HPDE6-E6E7 (cell line): ENCODE measurements around the gene COL24A1.
"Not testable (repeated sequence)": the region's sequence is repeated elsewhere in the genome, so short reads cannot be mapped to it uniquely, and the experiment has no call there.

Experiments used
- DNase-seq: peaks from one replicate; pipeline ENCODE4 v3.0.0; 2011; ENCODE audit warnings: missing footprints; ENCODE audit errors: extremely low spot score

COL24A1 gene

DNA sequence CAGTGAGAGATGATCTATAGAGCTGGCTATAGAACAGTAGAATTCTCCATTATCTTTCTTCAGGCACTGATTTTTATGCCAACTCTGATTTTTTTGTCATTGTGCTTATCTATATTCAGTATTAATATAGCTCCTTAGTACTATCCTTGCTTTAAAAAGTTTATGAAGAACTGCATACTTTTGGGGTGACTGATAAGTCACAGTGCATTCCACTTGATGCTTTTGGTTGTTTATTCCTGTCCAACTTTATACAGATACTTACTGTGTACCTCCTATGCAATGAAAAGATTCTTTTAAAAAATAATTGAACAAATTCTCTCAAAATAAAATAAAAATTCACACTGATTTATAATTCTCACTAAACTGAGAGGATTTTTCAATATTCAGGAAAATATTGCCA lies 71.6 kb downstream of the COL24A1 start:
- DNase-seq, result no peak

DNA sequence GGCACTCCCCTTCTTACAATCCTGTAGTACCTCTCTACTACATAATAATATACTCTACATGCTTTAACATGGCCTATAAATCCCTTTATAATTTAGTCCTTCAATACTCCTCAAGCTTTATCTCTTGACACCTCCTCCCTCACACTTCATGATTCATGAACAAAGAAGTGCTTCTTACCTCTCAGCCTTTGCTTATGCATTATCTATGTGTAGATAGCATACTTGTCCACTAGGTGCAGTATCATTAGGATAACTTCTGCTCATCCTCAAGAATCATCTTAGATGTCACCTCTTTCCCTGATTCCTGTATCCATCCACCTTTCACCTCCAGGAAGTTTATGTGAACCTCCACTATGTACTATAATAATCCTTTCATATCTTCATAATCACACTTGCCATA lies 74.4 kb downstream of the COL24A1 start:
- no peak for DNase-seq

DNA sequence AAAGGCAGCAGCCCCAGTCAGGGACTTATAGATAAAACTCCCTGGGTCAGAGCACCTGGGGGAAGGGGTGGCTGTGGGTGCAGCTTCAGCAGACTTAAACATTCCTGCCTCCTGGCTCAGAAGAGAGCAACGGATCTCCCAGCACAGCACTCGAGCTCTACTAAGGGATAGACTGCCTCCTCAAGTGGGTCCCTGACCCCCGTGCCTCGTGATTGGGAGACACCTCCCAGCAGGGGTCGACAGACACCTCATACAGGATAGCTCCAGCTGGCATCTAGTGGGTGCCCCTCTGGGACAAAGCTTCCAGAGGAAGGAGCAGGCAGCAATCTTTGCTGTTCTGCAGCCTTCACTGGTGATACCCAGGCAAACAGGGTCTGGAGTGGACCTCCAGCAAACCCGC lies 84.1 kb downstream of the COL24A1 start:
- DNase-seq, result not testable (repeated sequence)

DNA sequence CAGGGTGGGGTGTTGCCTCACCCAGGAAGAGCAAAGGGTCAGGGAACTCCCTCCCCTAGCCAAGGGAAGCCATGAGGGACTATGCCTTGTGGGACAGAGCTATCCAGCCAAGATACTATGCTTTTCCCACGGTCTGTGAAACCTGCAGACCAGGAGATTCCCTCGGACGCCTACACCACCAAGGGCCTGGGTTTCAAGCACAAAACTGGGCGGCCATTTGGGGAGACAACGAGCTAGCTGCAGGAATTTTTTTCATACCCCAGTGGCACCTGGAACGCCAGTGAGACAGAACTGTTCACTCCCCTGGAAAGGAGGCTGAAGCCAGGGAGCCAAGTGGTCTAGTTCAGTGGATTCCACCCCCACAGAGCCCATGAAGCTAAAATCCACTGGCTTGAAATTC lies 84.7 kb downstream of the COL24A1 start:
- not testable (repeated sequence) for DNase-seq

DNA sequence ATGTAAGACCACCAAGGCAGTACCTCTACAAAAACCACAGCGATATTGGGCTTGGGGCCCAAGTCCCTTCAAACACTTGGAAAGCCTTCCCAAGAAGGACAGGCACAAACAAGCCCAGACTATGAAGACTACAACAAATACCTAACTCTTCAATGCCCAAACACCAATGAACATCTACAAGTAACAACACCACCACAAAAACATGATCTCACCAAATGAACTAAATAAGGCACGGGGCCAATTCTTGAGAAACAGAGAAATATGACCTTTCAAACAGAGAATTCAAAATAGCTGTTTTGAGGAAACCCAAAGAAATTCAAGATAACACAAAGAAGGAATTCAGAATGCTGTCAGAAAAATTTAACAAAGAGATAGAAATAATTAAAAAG lies 86.8 kb downstream of the COL24A1 start:
- no peak for DNase-seq

DNA sequence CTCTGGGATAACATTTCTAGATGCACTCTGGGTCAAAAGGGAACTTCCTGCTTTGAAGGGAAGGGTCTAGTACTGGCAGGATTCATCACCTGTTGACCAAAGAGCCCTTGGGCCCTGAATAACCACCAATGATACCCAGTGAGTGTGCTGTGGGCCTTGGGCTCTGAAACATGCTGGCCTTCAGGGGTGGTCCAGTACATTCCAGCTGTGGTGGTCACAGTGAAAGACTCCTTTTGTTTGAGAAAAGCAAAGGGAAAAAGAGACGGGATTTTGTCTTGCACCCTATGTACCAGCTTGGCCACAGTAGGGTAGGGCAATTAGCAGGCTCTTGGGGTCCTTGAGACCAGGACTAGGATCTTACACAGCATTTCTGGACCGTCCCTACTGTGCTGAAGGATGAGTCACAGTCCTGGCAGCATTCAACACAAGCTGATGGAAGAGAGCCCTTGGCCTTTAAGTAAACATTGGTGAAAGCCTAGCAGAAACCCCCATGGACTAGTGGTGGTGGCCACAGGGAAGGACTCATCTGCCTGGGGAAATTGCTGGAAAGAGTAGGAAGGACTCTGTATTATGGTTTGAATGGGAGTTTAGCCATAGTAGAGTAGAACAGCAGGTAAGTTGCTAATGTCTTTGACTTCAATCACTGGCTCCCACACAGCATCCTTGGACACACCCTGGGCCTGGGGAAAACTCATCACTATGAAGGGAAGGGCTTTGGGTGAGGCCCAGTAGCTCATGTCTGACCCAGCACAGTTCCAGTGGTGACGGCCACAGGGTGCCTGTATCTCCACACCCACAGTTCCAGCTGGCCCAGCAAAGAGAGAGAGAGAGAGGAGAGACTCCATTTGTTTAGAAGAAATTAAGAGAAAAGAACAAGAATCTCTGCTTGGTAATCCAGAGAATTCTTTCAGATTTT lies 87.5 kb downstream of the COL24A1 start:
- no peak for DNase-seq

DNA sequence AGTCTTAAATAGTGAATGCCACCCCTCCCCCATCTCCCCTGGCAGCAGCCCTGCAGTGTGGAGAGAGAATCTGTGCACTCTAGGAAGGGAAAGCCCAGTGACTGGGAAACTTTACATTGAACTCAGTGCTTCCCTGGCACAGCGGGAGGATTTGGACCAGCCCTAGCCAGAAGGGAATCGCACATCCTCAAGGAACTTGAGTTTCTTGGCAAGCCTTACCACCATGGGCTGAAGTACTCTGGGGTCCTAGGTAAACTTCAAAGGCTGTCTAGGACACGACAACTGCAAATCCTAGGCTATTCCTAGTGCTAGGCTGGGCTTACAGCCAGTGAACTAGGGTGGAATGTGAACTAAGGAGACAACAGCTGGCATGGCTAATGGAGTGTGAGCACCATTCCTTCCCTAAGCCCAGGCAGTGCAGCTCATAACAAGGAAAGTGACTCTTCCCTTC lies 88.3 kb downstream of the COL24A1 start:
- no peak for DNase-seq

DNA sequence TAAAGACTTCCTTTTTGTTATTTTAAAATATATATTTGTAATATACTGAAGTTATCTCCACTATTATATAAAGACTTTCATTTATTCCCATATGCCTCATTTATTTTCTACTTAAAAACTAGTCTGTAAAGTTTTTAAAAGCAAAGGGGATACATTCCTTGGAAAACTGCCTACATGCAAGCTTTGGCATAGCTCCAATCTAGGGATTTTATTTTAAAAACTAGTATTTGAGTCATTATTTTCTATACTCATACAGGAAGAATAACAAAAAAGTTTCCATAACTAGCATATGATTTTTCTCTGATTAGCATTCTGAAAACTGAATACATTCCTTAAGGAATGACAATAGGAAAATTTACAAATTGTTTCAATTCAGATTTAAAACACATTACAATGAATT lies 88.9 kb downstream of the COL24A1 start:
- no peak for DNase-seq

DNA sequence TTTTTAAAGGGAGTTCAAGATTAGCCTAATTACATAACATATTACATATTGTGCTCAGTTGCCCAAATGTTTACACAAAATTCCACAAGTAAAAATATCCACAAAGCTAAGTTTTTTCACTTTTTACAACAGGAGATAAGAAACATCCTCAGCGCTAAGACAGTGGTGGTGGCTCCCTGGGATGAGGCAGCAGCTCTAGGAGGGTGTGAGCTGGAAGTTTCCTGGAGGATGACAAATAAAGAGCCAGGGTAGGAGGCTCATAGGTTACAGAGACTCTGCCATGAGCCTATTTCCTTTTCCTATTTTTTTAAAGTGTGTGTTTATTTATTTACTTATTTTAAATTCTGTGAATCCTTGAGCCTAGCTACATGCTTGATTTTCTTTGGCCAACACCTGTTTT lies 91.7 kb downstream of the COL24A1 start:
- DNase-seq, result no peak

DNA sequence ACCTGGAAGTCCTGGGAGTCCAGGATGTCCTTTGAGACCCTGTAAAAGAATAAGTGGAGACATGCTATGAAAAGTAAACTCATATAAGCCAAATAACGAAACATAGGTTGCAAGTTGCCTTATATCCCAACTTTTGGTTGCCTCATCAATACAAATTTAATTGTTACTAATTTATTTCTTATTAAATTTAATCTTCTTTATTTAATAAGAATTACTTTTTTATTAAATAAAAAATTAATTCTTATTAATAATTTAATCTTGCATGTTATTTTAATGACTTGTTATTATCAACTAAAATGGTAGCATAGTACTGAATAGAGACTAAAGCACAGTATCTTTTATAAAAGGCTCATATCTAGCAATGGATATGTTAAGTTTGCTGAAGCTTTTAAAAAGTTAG lies 92.9 kb downstream of the COL24A1 start:
- no peak for DNase-seq

DNA sequence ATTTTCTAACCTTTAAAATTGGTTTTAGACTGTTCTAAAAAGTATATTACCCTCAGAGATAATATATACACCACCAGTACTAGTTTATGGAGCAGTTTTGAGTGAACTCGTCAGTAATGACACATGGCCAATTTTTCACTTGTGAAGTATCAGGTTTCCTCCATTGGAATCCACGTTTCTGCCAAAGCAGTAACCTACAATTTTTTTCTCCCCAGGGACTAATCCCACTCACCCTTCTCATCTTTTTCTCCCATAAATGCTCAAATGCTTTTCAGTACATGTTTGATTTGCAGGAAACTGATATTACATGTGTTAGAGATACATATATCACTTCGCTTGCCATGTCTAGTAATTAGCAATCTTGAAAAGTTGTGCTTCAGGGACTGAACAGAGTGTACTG lies 94.1 kb downstream of the COL24A1 start:
- DNase-seq, result no peak

DNA sequence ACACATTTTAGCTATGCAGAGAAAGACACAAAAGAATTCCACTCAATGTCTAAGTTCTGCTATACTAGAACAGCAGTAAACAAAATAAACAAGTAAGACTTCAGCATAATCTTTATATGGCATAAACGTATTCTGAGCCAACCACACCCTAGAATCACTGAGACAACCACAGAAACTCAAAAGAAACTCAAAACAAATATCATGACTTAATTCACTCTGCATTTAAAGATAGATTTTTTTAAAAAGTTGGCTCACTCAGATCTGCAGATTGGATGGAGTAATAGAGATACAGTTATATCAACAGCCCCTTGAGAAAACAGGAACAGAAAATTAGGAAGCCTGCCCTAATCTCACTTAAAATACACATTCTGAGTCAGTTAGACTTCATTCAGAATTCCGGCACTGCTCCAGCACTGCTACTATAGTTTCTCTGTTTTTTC lies 95.0 kb downstream of the COL24A1 start:
- DNase-seq, result no peak

DNA sequence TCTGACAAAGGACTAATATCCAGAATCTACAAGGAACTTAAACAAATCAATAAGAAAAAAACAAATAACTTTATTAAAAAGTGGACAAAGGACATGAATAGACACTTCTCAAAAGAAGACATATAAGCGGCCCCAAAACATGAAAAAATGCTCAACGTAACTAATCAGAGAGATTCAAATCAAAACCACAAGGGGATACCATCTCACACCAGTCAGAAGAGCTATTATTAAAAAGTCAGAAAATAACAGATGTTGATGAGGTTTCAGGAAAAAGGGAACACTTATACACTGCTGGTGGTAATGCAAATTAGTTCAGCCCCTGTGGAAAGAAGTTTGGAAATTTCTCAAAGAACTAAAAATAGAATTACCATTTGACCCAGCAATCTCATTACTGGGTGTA lies 102.2 kb downstream of the COL24A1 start:
- no peak for DNase-seq

DNA sequence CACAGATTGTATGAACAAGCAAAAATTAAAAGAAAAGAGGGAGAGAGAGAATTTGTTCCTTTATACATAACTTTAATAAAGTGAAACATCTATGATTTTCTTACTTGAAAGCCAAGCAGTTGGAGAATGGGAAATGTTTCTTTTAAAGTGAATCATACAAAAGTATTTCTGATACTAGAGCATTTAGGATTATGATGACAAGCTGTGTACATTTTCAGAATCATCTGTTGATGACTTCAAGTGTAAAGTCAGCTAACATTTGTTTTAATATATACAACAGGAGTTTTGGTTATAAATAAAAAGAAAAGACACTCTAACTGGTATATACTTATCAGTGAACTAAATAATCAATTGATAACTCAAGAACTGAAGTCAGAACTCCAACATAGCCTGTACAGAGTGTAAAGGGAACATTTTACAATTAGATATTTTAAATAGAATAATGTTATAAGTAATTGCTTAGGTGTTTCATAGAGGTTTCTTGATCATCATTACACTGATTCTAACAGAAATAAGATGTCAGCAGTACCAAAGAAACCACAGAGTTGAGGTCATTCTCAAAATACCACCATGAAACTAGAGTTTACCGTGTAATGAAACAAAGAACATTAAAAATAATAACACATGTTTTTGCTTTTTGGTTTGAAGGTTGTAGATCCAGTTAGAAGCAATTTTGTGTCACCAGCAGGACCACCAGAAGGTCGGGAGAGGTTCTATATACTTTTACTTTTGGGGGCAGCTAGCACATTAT lies 103.4 kb downstream of the COL24A1 start:
- DNase-seq, result no peak

DNA sequence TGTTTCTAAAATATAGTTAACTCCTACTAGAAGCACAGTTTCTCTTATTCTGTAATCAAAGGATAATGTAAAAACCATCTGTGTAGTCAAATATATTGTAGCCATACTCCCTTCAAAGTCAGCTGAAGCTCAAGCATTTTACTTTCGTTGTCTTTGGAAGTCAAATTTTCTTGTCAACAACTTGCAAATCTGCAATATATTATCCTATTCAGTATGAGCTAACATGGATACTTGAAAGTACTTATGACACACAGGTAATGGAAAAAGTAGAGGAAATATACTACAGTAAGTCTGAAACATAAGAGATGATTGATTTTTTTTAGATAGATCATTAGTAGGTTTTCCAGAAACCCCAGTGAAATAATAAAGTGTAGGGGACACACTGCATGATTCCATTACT lies 121.5 kb downstream of the COL24A1 start:
- no peak for DNase-seq

DNA sequence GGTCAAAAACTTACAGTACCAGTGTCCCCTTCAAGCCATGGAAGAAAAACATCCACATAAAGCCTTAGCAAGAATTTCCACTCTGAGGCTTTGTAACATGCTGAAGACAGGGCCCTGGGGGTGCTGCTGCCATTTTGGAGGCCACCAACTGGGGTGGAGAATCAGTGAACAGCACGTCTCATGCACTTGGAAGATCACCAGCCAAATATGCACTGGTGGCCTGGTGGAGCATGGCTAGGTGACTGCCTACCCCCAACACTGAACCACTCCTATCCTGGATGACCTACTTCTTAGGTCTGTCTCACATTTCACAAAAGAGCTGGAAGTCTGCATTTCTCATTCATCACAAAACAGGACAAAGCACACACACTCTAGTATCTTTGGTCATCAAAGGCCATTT lies 126.4 kb downstream of the COL24A1 start:
- DNase-seq, result no peak

DNA sequence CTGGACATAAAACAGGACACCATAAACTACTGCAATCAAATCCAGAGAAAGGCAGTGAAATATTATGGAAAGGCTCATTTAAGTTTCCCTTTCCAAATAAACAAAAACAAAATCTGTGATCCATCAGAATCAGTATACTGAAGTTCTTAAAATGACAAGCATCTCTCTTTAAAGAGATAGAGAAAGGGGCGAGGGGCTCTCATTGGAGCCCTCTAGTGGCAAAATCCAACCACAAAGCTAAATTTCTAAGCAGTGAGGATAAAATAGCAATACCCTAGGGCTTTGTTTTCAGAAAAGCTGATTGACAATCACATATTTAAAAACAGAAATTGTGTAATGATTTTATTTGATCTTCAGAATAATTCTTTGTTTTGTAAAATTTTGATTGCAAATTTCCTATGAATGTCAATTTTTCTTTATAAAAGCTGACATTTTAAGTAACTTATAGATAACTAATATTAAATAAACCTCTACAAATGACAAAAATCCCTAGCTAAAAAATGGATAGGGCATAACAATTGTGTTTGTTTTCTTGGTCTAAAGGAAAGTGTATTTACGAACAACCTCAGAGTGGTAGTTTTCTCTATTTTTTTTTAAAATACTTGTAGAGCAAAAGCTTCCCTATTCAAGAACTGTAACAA lies 138.2 kb downstream of the COL24A1 start:
- DNase-seq, result peak; percentile 11

DNA sequence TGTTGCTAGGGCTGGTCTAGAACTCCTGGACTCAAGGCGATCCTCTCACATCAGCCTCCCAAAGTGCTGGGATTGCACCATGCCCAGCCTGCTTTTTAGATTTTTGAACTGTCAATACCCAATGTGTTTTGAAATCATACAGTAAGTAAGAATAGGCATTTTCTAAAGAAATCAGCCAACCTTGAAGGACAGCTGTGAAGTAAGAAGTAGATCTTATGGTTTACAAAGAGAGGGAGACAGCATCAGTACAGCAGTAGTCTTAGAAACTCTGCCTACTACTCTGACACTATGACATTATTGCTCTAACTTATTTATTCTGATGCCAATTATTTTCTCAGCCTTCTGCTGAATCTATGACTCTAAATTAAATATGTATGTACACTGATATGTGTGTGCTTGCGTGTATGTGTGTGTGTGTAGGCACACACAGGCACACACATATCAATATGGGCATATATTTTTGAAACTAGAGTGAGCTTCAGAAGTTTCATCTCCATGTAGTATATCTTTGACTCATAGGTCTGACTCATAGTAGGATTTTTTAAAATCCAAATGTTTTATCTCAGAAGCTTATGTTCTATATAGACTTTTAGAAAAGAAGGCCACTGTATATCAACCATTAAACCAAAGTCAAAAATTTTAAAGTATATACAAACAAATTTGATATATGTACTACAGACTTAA lies 140.4 kb downstream of the COL24A1 start:
- no peak for DNase-seq

DNA sequence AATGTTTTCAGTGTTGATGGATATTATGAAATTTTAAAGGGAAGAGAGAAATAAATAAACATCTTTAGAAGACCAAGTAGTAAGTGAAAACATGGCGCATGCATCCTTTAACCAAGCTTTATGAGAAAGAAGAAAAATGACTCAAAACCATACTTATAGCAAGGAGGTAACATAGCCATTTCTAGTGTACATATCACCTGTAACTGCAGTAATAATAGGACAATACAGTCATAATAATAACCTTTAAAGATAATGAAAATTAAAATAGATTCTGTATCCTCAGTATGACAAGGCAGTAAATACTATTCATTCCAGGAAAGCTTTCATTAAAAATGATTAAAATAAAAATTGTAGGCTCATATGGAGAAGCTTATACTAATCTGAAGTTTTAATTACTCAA lies 141.2 kb downstream of the COL24A1 start:
- DNase-seq, result no peak

DNA sequence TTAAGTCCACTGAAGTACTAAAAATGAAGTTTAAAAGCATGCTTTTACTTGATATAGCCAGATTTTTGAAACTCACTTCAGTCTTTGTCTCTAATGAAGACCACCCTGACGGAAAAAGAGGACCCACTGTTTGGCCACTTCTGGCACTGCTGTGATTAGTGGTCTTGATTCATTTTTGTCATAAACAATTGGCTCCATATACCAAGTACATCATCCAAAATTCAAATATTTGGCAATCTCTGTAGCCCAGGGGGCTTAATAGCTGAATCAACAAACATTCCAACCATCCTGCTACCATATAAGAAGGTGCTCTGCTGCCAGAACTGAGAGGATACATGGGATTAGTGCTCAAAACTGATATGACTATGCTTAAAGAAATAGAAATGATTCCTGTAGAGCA lies 156.0 kb downstream of the COL24A1 start:
- DNase-seq, result no peak

DNA sequence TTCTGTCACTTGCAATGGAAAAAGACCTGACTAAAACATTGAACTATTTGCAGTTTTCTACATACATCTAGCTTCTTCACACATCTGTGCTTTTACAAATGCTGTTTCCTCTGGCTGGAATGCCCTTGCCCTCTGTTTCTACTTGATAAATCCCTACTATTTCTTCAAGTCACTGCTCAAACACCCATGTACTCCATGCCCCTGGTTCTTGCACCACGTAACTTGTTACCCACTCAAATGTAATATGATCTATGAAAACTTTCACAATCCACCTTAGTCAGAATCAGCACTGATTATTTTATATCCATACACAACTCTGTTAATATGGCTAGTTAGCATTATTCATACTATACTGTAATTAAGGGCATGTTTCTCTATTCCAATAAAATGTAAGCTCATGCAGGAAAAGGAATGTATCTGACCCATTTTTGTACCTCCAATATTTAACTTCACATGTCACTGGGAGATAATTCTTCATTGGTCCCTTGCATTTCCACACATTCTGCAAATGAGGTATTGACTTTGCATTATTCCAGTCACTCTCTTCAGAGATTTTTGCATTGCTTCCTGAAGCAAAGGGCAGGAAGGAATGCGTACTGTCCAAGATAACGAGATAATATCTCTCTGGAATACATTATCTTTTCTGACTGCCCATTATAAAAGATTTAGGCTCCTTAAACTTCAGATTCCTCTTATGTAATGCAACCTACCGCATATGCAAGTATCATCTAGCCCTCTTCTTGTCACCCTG lies 158.3 kb downstream of the COL24A1 start:
- no peak for DNase-seq
